GM19043 (cell line): ENCODE results near the gene GIT2.
"Not testable (repeated sequence)": the region's sequence is repeated elsewhere in the genome, so short reads cannot be mapped to it uniquely, and the experiment has no call there.

ENCODE experiments used
- ATAC-seq: cut with Tn5 transposase; IDR thresholded peaks from one replicate; pipeline ENCODE4 v1.9.1; 2021; ENCODE audit warnings: low read depth; ENCODE audit not compliant: unreplicated experiment

Gene GIT2

DNA sequence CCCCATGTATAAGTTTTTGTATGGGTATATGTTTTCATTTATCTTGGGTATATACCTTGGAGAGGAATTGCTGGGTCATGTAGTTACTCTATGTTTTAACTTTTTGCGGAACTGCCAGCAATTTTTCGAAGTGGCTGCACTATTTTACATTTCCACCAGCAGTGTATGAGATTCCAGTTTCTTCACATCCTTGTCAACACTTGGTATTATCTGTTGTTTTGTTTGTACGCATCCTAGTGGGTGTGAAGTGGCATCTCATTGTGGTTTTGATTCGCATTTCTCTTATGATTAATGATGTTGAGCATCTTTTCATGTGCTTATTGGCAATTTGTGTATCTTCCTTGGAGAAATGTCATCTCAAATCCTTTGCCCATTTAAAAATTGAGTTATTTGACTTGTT is 9.9 kb upstream of the GIT2 start:
- ATAC-seq = no peak

DNA sequence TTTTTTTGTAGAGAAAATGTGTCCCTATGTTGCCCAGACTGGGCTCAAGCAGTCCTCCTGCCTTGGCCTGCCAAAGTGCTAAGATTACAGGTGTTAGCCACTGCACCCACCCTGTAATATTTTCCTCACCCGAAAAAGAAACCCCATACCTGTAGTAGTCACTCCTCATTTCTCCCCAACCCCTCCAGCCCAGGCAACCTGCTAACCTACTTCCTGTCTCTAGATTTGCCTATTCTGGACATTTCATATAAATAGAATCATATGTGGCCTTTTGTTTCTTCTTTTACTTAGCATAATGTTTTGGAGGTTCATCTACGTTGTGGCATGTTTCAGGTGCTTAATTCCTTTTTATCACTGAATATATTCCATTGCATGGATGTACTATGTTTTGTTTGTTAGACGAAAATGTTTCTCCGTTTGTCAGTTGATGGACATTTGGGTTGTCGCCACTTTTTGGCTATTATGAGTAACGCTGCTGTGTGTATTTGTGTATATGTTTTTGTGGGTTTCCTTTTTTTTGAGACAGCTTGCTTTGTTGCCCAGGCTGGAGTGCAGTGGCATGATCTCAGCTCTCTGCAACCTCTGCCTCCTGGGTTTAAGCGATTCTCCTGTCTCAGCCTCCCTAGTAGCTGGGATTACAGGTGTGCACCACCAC is 9.3 kb upstream of the GIT2 start:
- ATAC-seq = no peak

DNA sequence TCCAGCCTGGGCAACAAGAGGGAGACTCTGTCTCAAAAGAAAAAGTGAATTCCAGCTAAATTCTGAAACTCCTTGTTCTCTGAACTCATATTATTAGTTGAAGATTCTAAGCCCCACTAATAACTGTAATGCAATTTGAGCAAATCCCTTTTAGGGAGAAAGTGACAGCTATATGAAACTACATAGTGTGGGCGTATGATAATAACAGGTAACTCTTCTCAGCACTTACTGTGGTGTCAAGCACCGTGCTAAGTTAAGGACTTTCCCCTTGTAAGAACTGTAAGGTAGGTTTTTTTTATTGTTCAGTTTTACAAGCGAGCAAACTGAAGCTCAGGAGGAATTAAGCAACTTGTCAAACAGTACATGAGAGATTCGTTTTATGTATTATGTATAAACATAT is 8.4 kb upstream of the GIT2 start:
- ATAC-seq = no peak

DNA sequence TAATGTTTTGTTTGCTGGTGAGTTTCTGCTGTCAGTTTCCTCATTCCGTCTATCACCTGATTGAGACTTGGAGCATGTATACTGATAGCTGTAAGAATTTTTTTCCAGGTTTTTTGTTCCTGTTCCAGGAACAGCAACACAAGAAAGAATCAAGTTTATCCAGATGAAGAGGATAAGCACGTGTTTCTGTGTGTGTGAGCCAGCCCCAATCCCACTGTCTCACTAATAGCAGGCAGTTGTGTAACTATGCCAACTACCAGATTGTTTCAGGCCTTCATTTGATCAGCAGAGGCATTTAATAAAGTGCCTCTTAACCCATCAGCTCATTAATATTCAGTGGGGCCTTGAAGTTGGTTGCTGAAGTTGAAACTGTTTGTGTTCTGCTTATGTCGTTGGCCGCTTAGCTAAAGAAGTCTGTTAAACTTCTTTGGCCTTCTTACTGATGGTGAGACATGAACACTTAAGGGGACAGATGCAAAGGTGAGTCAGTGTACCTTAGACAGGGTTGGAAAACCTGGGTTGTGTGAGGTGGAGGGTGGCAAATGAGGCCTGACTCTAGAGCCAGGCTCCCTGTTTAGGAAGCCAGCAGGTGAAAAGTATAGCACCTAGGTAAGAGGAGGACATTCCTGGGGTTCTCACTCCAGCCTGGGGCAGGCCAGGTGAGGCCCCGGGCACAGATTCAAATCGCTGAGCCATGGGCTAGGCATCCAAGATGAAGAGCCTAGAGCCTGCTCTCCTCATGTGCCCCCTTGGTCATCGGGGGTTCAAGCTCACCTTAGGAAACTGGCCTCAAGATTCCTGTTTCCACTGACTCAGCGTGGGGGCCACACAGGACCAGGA is 6.7 kb upstream of the GIT2 start:
- ATAC-seq = no peak

GRCh38 chr12:110001596-110001995 is 5.4 kb upstream of the GIT2 start:
- no peak for ATAC-seq

DNA sequence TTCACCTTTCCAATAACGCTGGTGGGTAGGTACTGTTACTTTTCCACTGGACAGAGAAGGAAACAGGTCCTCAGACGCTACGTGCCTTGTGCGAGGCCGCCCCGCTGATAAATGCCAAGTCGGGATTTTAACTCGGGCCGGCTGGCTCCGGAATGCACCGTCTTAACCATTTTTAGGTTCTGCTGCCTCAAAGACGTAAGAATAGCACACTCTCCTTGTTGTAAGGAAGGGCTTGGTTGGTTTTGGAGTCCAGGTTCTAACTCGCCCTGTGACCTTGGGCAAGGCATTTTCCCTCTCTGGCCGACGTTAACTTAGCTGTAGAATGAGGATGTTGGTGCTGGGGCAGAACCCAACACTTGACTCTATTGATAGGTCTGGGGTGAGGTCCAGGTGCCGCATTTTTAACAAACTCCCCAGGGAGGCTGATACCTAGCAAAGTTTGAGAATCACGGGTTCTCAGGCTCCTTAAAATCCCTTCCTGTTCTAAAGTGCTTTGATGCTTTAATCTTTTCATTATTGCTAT is 3.9 kb upstream of the GIT2 start:
- ATAC-seq = no peak

DNA sequence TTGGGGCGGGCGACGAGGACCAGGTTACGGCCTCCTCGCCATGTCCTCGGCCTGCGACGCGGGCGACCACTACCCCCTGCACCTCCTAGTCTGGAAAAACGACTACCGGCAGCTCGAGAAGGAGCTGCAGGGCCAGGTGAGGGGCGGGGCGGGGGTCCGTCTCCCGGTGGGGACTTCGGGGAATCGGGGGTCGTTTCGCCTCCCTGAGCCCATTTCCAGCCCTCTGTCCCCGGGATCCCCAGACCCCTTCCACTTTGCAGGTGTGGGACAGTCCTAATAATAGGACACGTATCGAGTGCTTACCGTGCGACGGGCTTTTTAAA is 3.4 kb upstream of the GIT2 start:
- ATAC-seq = no peak

- peak; percentile 40 for ATAC-seq
Measured at GRCh38 chr12:109998904-109999648, 2.9 kb upstream of the GIT2 start, which contains the start of gene ANKRD13A. Gene ANKRD13A (plus strand): TSS chr12:109999430. CDS start chr12:109999689, 259 bp downstream.

- no peak for ATAC-seq
Measured at GRCh38 chr12:109998241-109998903, 2.2 kb upstream of the GIT2 start.

DNA sequence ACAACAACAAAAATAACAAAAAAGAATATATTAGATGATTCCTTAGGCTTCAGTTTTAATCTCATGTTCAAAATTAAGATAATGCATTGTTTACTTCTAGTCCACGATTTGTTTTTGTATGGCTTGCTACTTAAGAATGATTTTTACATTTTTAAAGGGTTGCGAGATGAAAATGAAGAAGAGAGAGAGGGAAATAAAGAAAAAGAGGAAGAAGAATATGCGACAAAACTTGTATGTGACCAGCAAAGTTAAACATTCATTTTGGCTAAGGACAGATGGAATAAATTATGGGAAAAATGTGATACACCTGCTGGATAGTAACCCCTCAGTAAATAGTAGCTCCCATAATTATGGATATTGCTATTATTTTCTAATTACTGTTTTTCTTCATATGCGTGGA is 1.2 kb upstream of the GIT2 start:
- no peak for ATAC-seq

DNA sequence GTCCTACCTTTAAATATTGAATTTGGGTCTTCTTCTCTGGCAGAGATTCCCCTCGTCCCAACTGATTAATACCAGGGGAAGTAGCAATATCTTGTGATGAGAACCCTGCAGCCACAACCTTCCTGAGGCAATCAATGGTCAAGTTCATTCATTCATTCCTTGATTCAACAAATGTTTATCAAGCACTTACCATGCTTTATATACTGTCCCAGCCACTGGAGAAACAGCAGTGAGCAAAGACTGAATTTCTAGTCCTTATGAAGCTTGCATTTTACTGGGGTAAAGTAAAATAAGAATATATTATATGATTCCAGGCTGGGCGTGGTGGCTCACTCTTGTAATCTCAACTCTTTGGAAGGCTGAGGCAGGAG is 300 bp upstream of the GIT2 start:
- ATAC-seq = no peak

DNA sequence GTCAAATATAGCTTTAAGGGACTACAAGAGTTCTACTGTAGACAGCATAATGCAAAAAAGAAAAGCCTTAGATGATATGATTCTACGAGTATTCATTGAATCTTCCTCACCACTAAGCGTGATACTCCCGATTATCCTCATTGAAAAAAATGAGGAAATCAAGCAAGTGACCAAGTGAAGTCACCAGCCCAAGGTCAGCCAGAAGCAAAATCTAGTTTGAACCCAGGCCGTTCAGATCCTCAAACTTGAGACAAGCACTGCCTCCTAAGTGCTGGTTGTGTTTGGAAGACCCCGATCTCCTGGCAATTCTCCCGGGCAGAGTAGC is 845 bp downstream of the GIT2 start:
- no peak for ATAC-seq

GRCh38 chr12:109994401-109995175 is 1.6 kb downstream of the GIT2 start:
- no peak for ATAC-seq

GRCh38 chr12:109993091-109993490 is 3.1 kb downstream of the GIT2 start:
- no peak for ATAC-seq

DNA sequence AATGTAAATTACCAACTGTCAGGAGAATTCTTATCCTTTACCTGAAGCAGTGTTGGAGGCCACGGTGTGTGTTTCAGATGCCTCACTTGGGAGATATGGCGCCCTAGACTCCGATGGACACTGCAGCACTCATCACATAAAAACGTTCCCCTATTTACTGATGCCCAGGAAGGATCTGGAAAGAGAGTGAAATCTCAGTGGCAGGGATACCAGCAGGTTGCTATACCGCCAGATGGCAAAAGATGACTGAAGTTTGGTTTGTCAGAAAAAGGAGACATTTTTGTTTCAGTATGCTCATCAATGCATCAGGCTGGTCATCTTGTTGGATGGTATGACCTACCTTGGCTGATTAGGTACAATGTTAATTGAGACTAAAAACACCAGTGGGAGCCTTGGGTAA is 4.6 kb downstream of the GIT2 start:
- ATAC-seq = no peak

DNA sequence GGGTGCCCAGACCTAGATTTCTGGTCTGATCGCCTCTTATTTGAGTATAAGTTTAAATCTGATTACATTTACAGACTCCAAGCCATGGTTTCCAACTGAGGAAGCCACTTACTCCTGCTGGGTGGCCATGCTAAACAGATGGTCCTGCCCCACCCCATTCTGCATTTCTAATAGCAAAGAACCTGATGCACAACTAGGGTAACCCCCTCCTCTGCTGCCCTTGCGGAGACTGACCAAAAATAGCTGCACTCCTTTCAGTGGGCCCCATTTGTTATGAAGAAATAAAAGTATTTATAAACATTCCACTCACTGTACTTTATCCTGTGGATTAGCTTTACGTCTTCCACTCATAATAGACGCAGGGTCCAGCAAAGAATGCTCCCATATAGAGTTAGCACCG is 6.8 kb downstream of the GIT2 start:
- ATAC-seq = no peak

- no peak for ATAC-seq
Measured at GRCh38 chr12:109988903-109989302, 7.3 kb downstream of the GIT2 start.

DNA sequence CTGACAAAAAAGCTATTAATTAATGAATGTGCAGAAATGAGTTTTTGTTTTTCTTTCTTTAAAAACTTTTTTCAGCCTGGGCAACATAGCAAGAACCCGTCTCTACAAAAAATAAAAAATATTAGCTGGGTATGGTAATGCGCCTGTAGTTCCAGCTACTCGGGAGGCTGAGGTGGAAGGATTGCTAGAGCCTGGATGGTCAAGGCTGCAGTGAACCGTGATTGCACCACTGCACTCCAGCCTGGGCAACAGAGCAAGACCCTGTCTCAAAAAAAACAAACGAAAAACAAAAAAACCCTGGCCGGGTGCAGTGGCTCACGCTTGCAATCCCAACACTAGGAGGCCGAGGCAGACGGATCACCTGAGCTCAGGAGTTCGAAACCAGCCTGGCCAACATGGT is 7.9 kb downstream of the GIT2 start:
- ATAC-seq = no peak

DNA sequence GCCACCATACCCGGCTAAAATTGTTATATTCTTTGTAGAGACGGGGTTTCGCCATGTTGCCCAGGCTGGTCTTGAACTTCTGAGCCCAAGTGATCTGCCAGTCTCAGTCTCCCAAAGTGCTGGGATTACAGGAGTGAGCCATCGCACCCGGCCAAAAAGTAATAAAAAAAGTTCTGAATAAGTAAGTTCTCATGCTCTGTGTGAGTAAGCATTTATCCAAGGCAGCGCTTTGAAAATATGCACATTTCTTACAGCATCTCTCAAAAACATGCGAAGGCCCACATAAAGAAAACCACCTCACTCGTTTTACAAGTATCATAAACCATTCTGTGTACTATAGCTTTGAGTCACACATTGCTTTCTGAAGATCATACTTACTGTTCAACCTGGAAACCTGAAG is 8.6 kb downstream of the GIT2 start:
- no peak for ATAC-seq

DNA sequence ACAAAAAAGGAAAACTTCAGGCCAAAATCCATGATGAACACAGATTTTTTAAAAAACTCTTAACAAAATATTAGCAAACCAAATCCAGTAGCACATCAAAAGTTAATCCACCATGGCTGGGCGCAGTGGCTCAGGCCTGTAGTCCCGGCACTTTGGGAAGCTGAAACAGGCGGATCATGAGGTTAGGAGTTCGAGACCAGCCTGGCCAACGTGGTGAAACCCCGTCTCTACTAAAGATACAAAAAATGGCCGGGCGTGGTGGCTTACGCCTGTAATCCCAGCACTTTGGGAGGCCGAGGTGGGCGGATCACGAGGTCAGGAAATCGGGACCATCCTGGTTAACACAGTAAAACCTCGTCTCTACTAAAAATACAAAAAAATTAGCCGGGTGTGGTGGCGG is 9.9 kb downstream of the GIT2 start:
- not testable (repeated sequence) for ATAC-seq
